ENCODE results near the gene FLNA. TPM values are rescaled to one million over a fixed set of nuclear protein-coding genes. Genes with fewer than 3 reads are reported as not detected.

Gene FLNA
- total and polyA plus RNA-seq, 2 donors (not counting 3 experiments of a cell fraction or from before 2014, with no cell fraction given), result 658 to 1,474 TPM

GRCh38 chrX:154305541-154306205 lies 68.8 kb downstream of the FLNA start:
- intact Hi-C loops (cut with micrococcal nuclease), result no loop called here
- DNase-seq (ENCODE audit: low read depth, low spot score) (no peak), FAIRE-seq (no peak)
- H3K27me3 ChIP-seq (ENCODE audit: control insufficient read depth in 2 of 2, insufficient read depth in 2 of 2, low read length in 2 of 2), result no peaks in the 10 kb centered on the region
- H2AFZ ChIP-seq (ENCODE audit: low read depth, low read length), result no peak overlapping the region
- H3K4me2 ChIP-seq (ENCODE audit: insufficient read depth, low read length), result no peak overlapping the region
- H4K20me1 ChIP-seq (replicated peaks; ENCODE audit: control insufficient read depth, extremely low read depth, insufficient read depth, low read length), result no peaks in the 10 kb centered on the region
- H3K79me2 ChIP-seq (ENCODE audit: control insufficient read depth, insufficient read depth, low read length), result no peaks in the 10 kb centered on the region
- ChIA-PET CTCF (no interaction called here), POLR2A (no interaction called here)
- no peaks in the 10 kb centered on the region for H3K9me1 ChIP-seq (replicated peaks; ENCODE audit: control insufficient read depth, extremely low read depth, insufficient read depth, low read length)
- no peaks in the 10 kb centered on the region for H3K9me3 ChIP-seq (replicated peaks; ENCODE audit: control insufficient read depth, insufficient read depth, low read length)
- dilution Hi-C loops (cut with MboI; ENCODE audit: extremely low pct_ligation_motif_present, low sequenced_read_pairs), result no loop called here
- no peaks in the 10 kb centered on the region for H3K36me3 ChIP-seq (ENCODE audit: control insufficient read depth in 2 of 2, extremely low read depth in 1 of 2, insufficient read depth in 2 of 2, low read length in 2 of 2)
- no peak overlapping the region for H3K27ac ChIP-seq (ENCODE audit: insufficient read depth, low read depth, low read length)
- TF ChIP-seq POLR2AphosphoS5 (IDR thresholded peaks at IDR 0.05; ENCODE audit: insufficient read depth, low read depth, low read length) (no peak), EZH2 (IDR thresholded peaks at IDR 0.05; ENCODE audit: borderline replicate concordance, low read depth, low read length, severe bottlenecking) (no peak), MYC (IDR thresholded peaks at IDR 0.05; ENCODE audit: low read depth, low read length) (no peak), GATA2 (IDR thresholded peaks at IDR 0.05; ENCODE audit: insufficient read depth, insufficient read length, low read depth, low read length) (no peak), FOS (IDR thresholded peaks at IDR 0.05; ENCODE audit: borderline replicate concordance, insufficient read depth, low read length) (no peak), JUN (IDR thresholded peaks at IDR 0.05; ENCODE audit: borderline replicate concordance, insufficient read depth, insufficient read length, low read depth) (no peak), POLR2A (IDR thresholded peaks at IDR 0.05; ENCODE audit: low read depth, low read length) (no peak)
- TF ChIP-seq, protein P1, sequence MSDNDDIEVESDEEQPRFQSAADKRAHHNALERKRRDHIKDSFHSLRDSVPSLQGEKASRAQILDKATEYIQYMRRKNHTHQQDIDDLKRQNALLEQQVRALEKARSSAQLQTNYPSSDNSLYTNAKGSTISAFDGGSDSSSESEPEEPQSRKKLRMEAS (IDR thresholded peaks at IDR 0.05; ENCODE audit: insufficient read depth, insufficient read length), result no peak
- TF ChIP-seq, protein P2, sequence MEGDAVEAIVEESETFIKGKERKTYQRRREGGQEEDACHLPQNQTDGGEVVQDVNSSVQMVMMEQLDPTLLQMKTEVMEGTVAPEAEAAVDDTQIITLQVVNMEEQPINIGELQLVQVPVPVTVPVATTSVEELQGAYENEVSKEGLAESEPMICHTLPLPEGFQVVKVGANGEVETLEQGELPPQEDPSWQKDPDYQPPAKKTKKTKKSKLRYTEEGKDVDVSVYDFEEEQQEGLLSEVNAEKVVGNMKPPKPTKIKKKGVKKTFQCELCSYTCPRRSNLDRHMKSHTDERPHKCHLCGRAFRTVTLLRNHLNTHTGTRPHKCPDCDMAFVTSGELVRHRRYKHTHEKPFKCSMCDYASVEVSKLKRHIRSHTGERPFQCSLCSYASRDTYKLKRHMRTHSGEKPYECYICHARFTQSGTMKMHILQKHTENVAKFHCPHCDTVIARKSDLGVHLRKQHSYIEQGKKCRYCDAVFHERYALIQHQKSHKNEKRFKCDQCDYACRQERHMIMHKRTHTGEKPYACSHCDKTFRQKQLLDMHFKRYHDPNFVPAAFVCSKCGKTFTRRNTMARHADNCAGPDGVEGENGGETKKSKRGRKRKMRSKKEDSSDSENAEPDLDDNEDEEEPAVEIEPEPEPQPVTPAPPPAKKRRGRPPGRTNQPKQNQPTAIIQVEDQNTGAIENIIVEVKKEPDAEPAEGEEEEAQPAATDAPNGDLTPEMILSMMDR (IDR thresholded peaks at IDR 0.05; ENCODE audit: extremely low read depth in 1 of 2, insufficient read depth in 1 of 2, low read depth in 1 of 2, low read length in 2 of 2), result no peak
- no TSS peak for BruUV-seq (replicated peaks)
- H3K4me3 ChIP-seq (replicated peaks in 1 of 3; ENCODE audit: insufficient read depth in 1 of 3, low read depth in 1 of 3, low read length in 3 of 3), result no peak overlapping the region
- no peak overlapping the region for H3K9ac ChIP-seq (replicated peaks; ENCODE audit: extremely low read depth, insufficient read depth, low read length)
- H3K4me1 ChIP-seq (ENCODE audit: control insufficient read depth, extremely low read depth, insufficient read depth, low read length), result no peaks in the 10 kb centered on the region
